HG03039 (cell line): Measurements from ENCODE around the gene ITGB7.
A peak's percentile ranks its signal among the peaks of the same experiment; 100 is the strongest.

Experiments used
- ATAC-seq: cut with Tn5 transposase; IDR thresholded peaks from one replicate; pipeline ENCODE4 v1.9.1; 2021; ENCODE audit warnings: mild to moderate bottlenecking, moderate library complexity; ENCODE audit not compliant: unreplicated experiment

ITGB7 gene

DNA sequence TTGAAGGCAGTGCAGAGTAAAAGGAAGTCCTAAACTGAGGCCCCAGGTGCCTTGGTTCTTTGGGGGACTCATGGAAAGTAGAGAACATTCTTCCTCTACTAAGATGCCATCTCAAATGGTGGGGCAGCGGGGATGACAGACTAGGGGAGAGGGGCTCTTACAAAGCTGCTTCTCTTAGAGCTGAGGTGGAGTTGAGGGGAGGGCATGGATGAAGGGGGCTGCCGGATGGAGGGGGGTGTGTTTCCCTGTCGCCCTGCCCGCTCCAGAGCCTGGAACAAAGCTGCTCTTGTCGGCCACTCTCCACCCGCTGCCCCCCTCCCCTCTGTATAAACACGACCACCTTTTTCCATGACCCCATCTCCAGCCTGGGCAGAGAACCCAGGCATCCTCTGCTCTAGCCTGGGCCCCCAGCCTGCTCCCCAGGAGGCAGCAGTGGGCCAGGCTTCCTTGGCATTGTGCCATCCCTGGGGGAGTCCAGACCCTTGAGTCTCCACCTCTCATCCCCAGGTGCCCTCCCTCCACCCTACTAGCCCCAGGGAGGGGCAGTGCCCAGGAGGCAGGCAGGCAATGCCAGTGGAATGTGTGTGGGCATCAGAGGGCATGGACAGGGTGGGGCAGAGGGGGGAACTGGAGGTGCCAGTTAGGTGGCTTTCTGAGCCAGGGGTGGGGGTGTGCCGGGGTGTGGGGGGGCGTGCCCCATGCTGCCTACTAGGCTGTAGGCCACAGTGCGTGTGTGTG, 23.2 kb upstream of the ITGB7 start:
- ATAC-seq, result no peak

DNA sequence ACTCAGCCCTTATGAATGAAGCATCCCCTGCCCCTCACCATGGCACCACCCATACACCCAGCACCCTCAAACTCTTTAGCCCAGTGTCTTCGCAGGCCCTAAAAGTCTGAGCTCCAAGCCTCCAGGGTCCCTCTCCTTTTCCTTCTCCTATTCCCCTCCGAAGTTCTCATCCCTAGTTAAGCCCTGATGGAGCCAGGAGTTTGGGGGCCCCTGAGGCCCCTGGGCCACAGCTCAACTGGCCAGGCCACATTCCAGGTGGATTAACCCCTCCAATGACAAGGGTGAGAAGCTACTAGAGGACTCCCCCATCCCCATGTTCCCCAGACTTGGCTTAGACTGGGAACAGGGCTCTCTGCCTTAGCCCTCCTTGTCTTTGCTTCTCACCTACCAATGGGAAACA, 22.4 kb upstream of the ITGB7 start:
- no peak for ATAC-seq

DNA sequence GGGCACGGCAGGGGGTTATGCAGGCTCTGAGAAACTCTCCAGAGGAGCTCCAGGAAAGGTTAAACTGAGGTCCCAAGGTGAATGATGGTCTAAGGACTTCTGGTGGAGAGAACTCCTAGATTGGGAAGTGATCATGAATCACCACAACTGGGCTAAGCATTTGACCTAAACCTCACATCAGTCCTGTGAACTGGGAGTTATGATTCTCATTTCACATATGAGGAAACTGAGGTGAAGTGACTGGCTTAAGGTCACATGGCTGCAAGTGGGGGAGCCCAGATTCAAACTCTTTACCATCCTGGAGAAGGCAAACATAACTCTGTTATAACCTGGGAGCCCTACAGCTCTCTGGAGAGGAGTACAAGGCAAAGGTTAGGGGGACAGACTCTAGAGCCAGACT, 20.8 kb upstream of the ITGB7 start:
- no peak for ATAC-seq

DNA sequence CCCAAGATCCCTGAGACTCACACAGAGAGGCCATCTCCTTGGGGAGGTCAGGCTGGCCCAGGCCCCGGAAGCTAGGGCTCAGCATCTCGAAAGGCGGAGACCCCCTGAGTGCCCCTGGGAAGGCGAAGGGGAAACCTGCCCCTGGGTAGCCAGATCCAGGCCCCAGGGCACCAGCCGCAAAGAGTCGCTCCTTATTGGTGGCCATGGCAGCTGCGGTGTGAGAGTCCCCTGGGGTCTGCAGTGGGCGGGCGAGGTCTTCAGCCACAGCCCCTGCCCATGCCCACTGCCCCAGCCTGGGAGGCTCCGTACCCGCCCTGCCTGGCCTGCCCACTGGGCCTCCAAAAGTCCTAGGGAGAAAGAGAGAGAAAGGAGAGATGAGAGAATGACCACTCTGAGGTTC, 20.3 kb upstream of the ITGB7 start:
- ATAC-seq, result no peak

DNA sequence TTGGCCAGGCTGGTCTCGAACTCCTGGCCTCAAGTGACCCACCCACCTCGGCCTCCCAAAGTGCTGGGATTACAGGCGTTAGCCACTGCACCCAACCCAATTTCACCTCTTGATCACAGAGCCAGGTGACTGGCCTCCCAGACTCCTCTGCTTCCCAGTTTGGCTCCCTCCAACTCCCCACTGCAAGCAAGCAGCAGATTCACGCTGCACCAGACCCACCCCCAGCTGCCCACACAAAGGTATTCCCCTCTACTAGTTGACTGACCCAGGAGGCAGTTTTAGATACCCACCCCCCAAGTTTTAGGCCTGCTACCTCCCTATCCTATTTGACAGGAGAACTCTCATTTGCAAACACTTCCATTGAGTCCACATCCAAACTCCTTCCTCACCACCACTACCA, 19.8 kb upstream of the ITGB7 start:
- no peak for ATAC-seq

DNA sequence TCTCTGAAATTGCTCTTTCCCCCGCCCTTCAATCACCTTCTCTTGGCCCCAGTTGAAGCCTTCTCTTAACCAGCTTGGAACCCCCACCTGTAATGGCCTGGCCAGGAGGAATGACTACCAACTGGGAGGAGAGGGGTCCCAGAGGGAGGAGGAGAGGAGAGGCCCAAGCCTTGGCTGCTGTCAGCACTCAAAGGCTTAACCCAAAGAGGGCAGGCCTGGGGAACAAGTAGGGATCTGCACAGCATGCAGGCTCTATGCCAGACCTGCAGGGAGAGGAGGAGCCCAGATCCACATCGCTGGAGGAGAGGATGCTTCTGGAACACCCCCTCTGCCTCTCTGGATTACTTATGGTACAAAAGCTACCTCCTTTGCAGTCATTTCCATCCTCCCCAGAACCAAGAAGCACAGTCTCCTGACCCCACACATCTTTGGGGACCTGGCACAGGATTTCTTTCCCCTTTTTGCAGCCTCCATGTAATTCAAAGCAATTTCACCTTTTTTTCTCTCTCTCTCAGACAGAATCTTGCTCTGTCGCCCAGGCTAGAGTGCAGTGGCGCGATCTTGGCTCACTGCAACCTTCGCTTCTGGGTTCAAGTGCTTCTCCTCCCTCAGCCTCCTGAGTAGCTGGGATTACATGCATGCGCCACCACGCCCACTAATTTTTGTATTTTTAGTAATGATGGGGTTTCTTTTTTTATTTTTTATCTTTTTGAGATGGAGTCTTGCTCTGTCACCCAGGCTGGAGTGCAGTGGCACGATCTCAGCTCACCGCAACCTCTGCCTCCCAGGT, 18.8 kb upstream of the ITGB7 start:
- no peak for ATAC-seq

DNA sequence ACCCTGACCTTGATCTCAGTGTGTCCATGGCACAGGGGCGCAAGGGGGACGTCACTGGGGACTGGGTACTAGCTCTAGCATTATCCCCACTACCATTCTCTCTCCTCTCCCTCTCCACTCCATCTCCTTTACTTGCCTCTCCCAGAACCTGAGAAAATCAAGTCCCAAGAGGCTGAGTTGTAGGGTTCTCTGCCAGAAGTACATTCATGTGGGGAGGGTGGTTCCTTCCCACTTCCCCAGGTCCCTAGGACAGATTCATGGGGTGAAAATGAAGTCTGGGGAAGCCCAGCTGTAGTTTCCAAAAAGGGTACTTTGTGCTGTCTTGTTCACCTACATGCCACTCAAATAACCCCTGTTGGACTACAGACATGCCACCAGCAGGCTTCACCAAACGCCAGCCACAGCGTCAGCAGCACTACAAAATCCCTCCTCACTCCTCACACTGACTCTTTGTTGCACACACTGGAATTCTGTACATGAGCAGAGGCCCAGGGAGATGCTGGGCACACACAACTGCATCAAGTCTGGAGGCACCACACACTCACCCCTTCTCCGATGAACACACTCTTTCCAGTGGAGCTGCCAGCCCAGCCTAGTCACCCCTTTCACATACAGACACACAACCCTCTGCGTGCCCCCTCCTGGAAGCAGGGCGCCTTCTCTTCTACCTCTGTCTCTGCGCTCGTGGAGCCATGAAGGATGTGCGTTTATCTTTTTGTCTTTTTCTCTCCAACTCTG, 18.0 kb upstream of the ITGB7 start:
- ATAC-seq, result no peak

DNA sequence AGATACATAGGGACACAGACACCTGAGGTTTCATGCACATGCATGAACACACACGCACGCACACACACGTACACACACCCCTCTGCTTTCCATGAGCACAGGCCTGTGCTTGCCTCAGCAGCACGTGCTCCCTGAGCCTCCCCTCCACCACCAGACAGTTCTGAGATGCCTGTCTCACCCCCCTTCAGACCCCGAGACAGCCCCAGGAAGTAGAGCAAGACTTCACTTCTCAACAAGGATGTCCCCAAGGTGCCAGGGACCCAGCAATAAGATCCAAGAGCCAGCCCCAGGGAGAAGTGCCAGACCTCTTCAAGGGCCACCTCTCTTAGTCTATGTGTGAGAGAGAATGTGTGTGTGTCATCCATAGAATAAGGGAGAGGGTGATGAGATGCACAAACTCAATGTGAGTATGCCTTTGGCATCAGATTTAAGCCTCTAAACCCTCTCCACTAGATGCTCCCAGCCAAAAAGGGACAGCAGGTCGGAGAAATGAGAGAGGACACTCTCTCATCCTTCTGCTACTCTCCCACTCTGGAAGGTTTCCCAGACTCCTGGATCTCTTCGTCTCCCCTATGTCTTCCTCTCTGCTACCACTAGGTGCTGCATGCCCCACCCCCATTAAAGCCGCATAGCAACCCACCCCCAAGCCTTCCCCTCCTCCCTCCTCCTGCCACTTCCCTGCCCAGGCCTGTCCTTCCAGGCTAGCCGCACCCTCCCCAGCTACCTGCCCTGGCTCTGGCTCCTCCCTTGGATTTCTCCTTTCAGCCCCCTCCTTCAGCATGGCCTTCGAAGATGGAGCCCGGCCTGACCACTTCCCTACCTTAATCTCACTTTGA, 17.2 kb upstream of the ITGB7 start:
- ATAC-seq, result no peak

DNA sequence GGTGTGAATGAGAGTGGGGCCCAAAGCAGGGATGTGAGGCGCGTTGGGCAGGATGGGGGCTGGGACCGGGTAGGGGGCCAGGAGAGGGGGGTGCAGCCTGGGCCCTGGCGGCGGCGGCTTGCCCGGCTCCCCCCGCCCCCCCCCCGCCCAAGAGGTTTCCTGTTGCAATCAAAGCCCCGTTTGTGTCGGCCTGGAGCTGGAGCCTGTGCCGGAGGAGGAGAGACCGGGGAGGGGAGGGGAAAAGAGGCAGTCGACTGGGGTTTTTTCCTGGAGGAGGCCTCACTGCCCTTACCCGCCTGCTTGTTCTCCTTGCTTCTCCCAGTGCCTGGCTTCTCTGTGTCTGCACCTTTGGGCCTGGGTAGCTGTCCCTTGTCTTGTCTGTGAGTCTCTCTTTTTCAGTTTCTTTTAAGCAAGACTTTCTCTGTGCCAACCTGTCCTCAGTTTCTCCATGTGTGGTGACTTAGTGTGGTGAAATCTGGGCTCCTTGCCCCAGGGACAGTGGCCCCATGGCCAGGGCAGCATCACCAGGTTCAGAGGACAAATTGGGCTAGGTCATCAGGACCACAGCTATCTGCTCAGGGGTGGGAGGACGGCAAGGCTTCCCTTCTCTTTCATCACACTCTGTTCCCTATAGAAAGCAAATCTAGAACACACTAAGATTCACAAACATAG, 16.5 kb upstream of the ITGB7 start:
- ATAC-seq, result no peak

DNA sequence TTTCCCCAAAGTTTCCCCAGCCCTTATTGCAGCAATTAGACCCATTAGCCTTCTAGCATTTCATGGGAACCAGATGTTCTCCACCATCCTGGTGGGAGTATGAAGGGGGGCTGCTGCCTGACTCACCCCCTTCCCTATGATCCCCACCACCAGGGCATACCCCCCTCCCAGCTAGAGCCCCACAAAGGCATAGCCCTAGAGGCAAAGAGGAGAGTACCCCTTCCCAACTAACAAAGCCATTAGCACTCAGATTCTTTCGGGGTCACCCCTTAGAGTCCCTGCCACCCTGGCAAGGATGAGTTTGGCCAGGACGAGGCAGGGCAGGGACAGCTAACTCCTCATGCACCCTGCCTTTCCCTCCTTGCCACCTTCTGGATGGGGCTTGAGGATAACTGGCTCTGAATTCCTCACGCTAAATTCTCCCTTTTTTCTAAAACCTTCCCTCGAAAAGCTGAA, 15.8 kb upstream of the ITGB7 start:
- ATAC-seq, result no peak

DNA sequence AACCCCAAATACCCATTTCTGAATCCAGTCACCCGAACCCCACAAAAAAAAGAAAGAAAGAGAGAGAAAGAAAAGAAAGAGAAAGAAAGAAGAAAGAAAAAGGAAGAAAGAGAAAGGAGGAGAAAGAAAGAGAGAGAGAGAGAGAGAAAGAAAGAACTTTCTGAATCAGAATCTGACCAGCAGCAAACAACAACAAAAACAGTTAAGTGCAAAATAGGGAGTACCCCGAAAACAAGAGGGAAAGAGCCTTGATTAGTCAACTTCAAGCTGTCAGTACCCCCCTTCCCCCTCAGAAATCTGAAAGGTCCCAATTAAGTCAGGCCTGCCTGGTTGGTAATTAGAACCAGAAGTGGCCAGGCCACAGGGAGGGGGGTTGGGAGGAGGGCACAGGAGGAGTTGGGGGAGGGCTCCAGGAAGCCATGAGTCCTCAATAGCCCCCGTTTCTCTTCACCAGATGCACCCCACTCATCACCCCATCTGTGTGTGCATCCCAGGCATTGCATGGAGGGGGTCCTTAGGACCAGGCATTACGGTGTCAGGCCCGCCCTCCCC, 15.2 kb upstream of the ITGB7 start:
- ATAC-seq, result no peak

DNA sequence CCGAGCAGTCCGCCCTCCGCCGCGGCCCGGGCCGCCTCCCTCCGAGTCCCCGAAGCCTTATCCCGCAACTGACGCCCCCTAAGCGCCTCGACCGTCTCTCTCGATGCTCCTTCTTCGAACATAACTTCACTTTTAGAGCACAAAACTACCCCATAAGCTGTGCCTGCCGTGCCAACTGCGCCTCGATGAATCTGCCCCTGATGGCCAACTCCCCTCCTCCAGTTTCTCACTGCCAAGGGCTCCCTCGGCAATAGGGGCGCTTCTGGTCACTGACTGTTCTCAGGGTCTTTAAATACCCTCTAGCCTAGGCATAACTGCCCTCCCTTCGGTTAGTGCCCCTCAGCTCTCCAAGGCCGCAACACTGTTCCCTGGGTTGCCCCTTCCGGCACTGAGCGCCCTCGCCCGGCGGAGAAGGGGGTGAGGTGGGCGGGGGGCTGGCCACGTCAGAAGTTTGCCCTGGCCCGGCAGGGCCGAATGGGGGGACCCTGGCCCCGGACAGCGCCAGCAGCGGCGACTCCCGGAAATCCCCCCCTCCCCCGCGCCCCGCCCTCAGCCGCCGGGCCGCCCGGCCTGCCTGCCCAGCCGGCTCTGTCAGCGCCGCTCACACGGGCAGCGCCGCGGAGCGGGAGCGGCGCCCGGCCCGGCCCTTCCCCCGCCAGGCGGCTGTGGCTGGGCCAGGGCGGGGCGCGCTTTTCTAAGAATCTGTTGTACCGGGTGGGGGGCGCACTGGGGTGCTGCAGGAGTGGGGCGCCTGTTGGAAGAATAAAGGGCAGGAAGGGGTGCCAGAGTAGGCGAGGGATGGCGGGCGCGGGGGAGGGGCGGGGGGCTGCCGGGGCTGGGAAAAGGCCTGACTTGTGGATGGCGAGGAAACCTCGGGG, 14.4 kb upstream of the ITGB7 start:
- peak; percentile 20 for ATAC-seq

DNA sequence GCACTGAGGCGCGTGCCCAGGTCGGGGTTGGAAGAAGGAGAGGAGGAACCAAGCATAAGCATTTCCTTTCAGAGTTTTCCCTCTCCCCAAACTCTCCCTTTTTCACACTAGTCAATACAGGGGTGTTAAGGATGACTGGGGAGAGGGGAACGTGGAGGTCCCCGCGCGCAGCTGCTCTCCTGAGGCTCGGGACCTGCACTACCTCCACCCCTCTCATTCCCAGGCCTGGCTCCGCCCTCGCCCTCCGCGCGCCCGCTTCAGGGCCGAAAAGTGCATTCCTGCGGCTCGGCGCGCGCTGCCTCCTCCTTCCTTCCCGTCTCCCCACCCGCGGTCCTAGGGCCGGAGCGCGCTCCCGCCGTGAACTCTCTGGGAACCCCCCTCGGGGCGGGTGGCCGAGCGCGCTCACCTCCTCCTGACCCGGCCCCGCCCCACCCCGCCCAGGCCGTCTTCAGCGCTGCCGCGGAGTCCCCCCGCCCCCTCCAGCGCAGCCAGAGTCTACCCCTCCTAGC, 13.7 kb upstream of the ITGB7 start:
- peak; percentile 47 for ATAC-seq

DNA sequence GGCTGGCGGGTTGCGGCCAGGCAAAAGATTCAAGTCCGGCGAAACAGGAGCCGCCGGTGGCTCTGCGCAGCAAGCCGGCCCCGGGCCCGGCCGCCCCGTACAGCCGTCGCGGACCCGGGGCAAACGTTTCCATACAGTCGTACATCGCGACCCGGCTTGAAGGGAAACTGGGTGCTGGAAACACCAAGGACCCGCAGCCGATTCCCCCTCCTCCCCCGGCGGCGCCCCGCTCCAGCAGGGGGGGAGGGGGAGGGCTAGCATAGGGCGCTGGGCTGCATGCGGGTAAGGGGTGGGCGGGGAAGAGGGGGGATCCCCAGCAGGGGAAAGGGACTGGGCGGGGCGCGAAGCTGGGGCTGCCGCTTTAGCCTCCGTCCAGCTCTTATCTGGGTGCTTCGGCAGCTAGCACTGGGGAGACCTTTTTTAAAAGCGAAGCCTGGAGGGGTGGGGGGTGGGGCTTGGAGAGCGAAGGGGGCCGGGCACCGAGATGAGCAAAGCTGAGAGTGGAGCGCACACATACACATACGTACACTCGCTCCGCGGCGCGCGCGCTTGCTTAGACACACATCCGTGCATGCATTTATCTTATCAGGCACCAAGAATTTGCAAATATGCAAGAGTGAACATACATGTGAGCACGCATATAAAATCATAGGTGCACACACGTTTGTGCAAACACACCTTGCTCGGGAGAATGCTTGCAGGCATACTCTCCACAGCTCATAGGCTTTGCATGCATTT, 13.1 kb upstream of the ITGB7 start:
- peak; percentile 27 for ATAC-seq

DNA sequence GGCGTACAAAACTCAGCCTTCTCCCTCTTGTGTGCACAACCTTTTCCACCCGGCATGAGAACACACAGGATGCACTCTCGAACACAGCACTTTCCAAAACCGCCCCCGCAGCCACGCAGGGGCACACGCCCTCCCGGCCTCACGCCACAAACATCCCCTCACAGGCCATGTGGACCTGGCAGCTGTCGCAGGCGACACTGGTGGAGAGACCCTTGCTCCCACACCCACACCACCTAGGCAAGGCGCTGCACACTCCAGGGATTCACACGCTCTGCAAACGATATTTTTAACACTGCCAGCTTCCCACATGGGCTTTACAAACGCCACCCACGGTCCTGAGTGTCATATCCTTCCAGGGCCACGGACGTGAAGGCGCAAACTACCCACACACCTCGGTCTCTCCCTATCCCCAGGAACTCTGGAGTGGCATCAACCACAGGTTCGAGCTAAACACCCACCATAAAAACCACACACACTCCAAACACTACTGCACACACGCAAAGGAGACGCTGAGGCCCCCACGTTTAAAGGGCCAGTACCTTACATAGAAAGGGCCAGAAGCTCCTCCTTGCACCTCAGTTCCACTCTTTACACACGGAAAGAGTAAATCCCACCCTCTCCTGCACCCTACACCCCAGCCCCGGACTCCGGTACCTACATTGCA, 12.4 kb upstream of the ITGB7 start:
- no peak for ATAC-seq

DNA sequence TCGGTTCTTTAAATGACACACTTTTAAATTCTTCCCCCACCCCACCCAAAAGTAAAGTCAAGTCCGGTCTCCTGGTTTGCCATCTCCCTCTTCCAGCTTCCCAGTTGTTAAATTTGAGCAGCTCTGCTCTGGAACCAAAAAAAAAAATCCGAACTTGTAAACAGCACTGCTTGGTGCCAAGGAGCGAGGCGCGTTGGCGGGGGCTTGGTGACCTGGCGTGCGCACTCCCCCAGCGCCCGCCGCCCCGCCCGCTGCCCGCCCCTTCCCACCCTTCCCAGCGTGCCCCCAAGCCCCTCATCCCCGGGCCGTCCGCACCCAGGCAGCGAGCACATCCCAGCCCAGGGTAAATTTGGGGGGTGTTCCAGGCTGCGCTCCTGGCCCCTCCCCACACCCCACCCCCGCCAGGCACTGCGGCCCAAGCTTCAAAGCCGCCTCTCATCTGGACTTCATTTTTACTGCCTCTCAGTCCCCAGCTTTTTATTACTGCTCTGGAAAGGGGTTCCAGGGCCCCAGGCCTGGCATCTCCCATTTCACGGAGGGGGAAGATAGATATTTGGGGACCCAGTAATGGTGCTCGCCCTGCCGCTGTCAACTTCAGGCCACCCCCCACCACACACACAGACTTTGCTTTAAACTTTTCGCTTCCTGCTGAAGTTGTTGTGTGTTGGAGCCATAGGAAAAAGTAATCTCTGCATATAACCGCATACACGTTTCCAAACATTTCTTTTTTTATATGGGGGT, 11.7 kb upstream of the ITGB7 start:
- no peak for ATAC-seq

DNA sequence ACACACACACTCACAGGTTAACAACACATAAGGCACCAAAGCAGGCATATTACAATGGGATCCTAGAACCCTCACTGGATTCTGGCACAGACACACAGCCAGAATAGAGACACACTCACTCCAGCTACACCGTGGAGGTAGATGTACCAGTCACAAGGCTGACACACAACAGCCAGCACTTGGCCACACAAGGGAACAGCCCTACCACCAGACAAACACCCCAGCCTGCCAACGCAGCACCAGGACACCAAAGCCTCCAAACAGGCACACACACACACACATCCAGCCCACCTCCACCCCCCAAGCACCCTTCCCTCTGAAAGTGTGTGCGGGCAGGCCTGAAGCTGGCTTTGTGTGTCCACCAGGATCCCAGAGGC, 10.9 kb upstream of the ITGB7 start:
- no peak for ATAC-seq
